GM18909 (cell line): ENCODE data around the gene MLIP.
"Not testable (repeated sequence)": the region's sequence is repeated elsewhere in the genome, so short reads cannot be mapped to it uniquely, and the experiment has no call there.

Source experiments
- ATAC-seq: cut with Tn5 transposase; IDR thresholded peaks from one replicate; pipeline ENCODE4 v1.9.1; 2021; ENCODE audit warnings: mild to moderate bottlenecking; ENCODE audit not compliant: unreplicated experiment, poor library complexity

Gene MLIP

GRCh38 chr6:54216336-54216735 lies 105.1 kb downstream of the MLIP start:
- no peak for ATAC-seq

- ATAC-seq = no peak
Observed at GRCh38 chr6:54217018-54217417, 105.8 kb downstream of the MLIP start.

- ATAC-seq = no peak
Observed at GRCh38 chr6:54222217-54222616, 111.0 kb downstream of the MLIP start.

GRCh38 chr6:54232703-54233102 lies 121.5 kb downstream of the MLIP start:
- no peak for ATAC-seq

GRCh38 chr6:54234539-54234938 lies 123.3 kb downstream of the MLIP start:
- no peak for ATAC-seq

GRCh38 chr6:54236984-54237383 lies 125.7 kb downstream of the MLIP start:
- ATAC-seq = no peak

GRCh38 chr6:54238396-54238795 lies 127.2 kb downstream of the MLIP start:
- no peak for ATAC-seq

GRCh38 chr6:54243699-54244098 lies 132.5 kb downstream of the MLIP start:
- ATAC-seq = no peak

- no peak for ATAC-seq
Observed at GRCh38 chr6:54244430-54244829, 133.2 kb downstream of the MLIP start.

GRCh38 chr6:54245265-54245664 lies 134.0 kb downstream of the MLIP start:
- ATAC-seq = no peak

GRCh38 chr6:54248319-54248718 lies 137.1 kb downstream of the MLIP start:
- ATAC-seq = peak; percentile 42

GRCh38 chr6:54248994-54249393 lies 137.8 kb downstream of the MLIP start:
- peak; percentile 68 for ATAC-seq

GRCh38 chr6:54249812-54250211 lies 138.6 kb downstream of the MLIP start:
- not testable (repeated sequence) for ATAC-seq

- ATAC-seq = no peak
Observed at GRCh38 chr6:54252496-54252895, 141.3 kb downstream of the MLIP start.

GRCh38 chr6:54252916-54253315 lies 141.7 kb downstream of the MLIP start:
- no peak for ATAC-seq

- no peak for ATAC-seq
Observed at GRCh38 chr6:54254886-54255285, 143.6 kb downstream of the MLIP start.

- ATAC-seq = no peak
Observed at GRCh38 chr6:54255886-54256285, 144.6 kb downstream of the MLIP start.

- no peak for ATAC-seq
Observed at GRCh38 chr6:54260025-54260424, 148.8 kb downstream of the MLIP start.

- ATAC-seq = no peak
Observed at GRCh38 chr6:54262499-54262898, 151.3 kb downstream of the MLIP start.

- no peak for ATAC-seq
Observed at GRCh38 chr6:54262971-54263370, 151.7 kb downstream of the MLIP start.

GRCh38 chr6:54264581-54265272 lies 153.5 kb downstream of the MLIP start:
- no peak for ATAC-seq

GRCh38 chr6:54266400-54266923 lies 155.2 kb downstream of the MLIP start:
- ATAC-seq = no peak
